ENCODE measurements around the gene CRYL1.

- TF ChIP-seq EP300 (IDR thresholded peaks at IDR 0.05) (no peak), CTCF (IDR thresholded peaks at IDR 0.05) (no peak)
Observed at GRCh38 chr13:20501592-20501991, 24.1 kb downstream of the CRYL1 start.
